DND-41 (cell line): ENCODE measurements around the gene LGALSL.

Source experiments
- ATAC-seq: fragments of 200-7000 bp; cut with Tn5 transposase; 3 replicates; pipeline ENCODE4 v1.9.1; 2021; ENCODE audit warnings: low read depth; ENCODE audit not compliant: insufficient read depth
- DNase-seq: peaks from one replicate; pipeline ENCODE4 v3.0.0-alpha.2; 2020
- H2AFZ ChIP-seq: 2 replicates; pipeline ENCODE4 v1.6.0; 2012; ENCODE audit warnings: low read depth, low read length
- H3K27ac ChIP-seq: 2 replicates; pipeline ENCODE4 v1.5.1; 2012; ENCODE audit warnings: low read length, inconsistent platforms
- H3K27me3 ChIP-seq: fragments of 200-600 bp; sonication (generic); 2 replicates; pipeline ENCODE4 v1.6.0; 2012; ENCODE audit warnings: low read length, mild to moderate bottlenecking, inconsistent platforms; ENCODE audit not compliant: insufficient read depth, poor library complexity
- H3K36me3 ChIP-seq: 2 replicates; pipeline ENCODE4 v1.5.1; 2012; ENCODE audit warnings: low read length, inconsistent platforms; ENCODE audit not compliant: insufficient read depth
- H3K4me1 ChIP-seq: 2 replicates; pipeline ENCODE4 v1.5.1; 2012; ENCODE audit warnings: mild to moderate bottlenecking, low read length; ENCODE audit not compliant: insufficient read depth
- H3K4me2 ChIP-seq: 2 replicates; pipeline ENCODE4 v1.6.0; 2012; ENCODE audit warnings: mild to moderate bottlenecking, moderate library complexity, low read length, inconsistent platforms; ENCODE audit not compliant: insufficient read depth
- H3K4me3 ChIP-seq, 2 experiments: fragments of 200-600 bp in 1 of 2; shearing (Covaris generic) in 1 of 2; 2 replicates each; pipeline ENCODE4 v1.5.1; 2012 to 2016; ENCODE audit warnings: inconsistent platforms in 2 of 2, low read length in 2 of 2, mild to moderate bottlenecking in 2 of 2, low read depth in 1 of 2, moderate library complexity in 1 of 2
- H3K79me2 ChIP-seq: 2 replicates; pipeline ENCODE4 v1.6.0; 2012; ENCODE audit warnings: low read length, inconsistent platforms; ENCODE audit not compliant: insufficient read depth
- H3K9ac ChIP-seq: 2 replicates; pipeline ENCODE4 v1.6.0; 2012; ENCODE audit warnings: low read depth, mild to moderate bottlenecking, inconsistent platforms, low read length, moderate library complexity
- H3K9me3 ChIP-seq: 2 replicates; pipeline ENCODE4 v1.5.1; 2012; ENCODE audit warnings: low read length, moderate library complexity, mild to moderate bottlenecking, inconsistent platforms; ENCODE audit not compliant: insufficient read depth, severe bottlenecking
- H4K20me1 ChIP-seq: 2 replicates; pipeline ENCODE4 v1.6.0; 2012; ENCODE audit warnings: low read length; ENCODE audit not compliant: insufficient read depth
- CTCF ChIP-seq: IDR thresholded peaks from 2 replicates; pipeline ENCODE4 v1.5.1; 2012; ENCODE audit warnings: borderline replicate concordance, low read length, moderate library complexity, mild to moderate bottlenecking; ENCODE audit not compliant: poor library complexity, severe bottlenecking; ENCODE audit errors: extremely low read depth
- EZH2 ChIP-seq: IDR thresholded peaks from 3 replicates; pipeline ENCODE4 v1.6.1; 2012; ENCODE audit warnings: borderline replicate concordance, low read depth, mild to moderate bottlenecking, moderate library complexity, low read length, inconsistent platforms; ENCODE audit not compliant: severe bottlenecking

LGALSL gene

GRCh38 chr2:64474121-64474571 lies 20.2 kb downstream of the LGALSL start:
- no peaks in the 10 kb centered on the region for H3K9me3 ChIP-seq
- H2AFZ ChIP-seq, result no peak overlapping the region
- peaks cover 11% of the 10 kb centered on the region for H3K27me3 ChIP-seq
- ATAC-seq, result no peak
- no peak for DNase-seq
- no peak overlapping the region for H3K4me3 ChIP-seq
- no peak overlapping the region for H3K27ac ChIP-seq
- H3K4me2 ChIP-seq, result no peak overlapping the region
- no peaks in the 10 kb centered on the region for H4K20me1 ChIP-seq
- H3K79me2 ChIP-seq, result no peaks in the 10 kb centered on the region
- no peaks in the 10 kb centered on the region for H3K4me1 ChIP-seq
- H3K9ac ChIP-seq, result no peak overlapping the region
- no peaks in the 10 kb centered on the region for H3K36me3 ChIP-seq
- TF ChIP-seq EZH2, result no peak
- TF ChIP-seq CTCF, result no peak

- TF ChIP-seq EZH2 (no peak), CTCF (no peak)
- Histone ChIP-seq H3K4me2 (no peak overlapping the region), H3K27me3 (peaks cover 9% of the 10 kb centered on the region), H3K36me3 (no peaks in the 10 kb centered on the region), H3K27ac (no peak overlapping the region), H2AFZ (no peak overlapping the region), H4K20me1 (no peaks in the 10 kb centered on the region), H3K79me2 (no peaks in the 10 kb centered on the region), H3K4me1 (no peaks in the 10 kb centered on the region), H3K9me3 (no peaks in the 10 kb centered on the region), H3K4me3 (no peak overlapping the region), H3K9ac (no peak overlapping the region)
- ATAC-seq, result no peak
- DNase-seq, result no peak
Measured at GRCh38 chr2:64474636-64475035, 20.7 kb downstream of the LGALSL start.

GRCh38 chr2:64477037-64477436 lies 23.1 kb downstream of the LGALSL start:
- Histone ChIP-seq H3K4me2 (no peak overlapping the region), H3K27ac (no peak overlapping the region), H3K4me3 (no peak overlapping the region), H2AFZ (no peak overlapping the region), H3K9me3 (no peaks in the 10 kb centered on the region), H4K20me1 (no peaks in the 10 kb centered on the region), H3K36me3 (no peaks in the 10 kb centered on the region), H3K79me2 (no peaks in the 10 kb centered on the region), H3K9ac (no peak overlapping the region), H3K27me3 (peaks cover 9% of the 10 kb centered on the region), H3K4me1 (no peaks in the 10 kb centered on the region)
- TF ChIP-seq EZH2 (no peak), CTCF (no peak)
- no peak for DNase-seq
- ATAC-seq, result no peak

GRCh38 chr2:64477979-64478378 lies 24.0 kb downstream of the LGALSL start:
- H4K20me1 ChIP-seq, result no peaks in the 10 kb centered on the region
- H3K27me3 ChIP-seq, result peaks cover 9% of the 10 kb centered on the region
- no peaks in the 10 kb centered on the region for H3K4me1 ChIP-seq
- no peak overlapping the region for H3K9ac ChIP-seq
- no peak overlapping the region for H3K4me3 ChIP-seq
- H3K79me2 ChIP-seq, result no peaks in the 10 kb centered on the region
- no peak overlapping the region for H3K27ac ChIP-seq
- no peaks in the 10 kb centered on the region for H3K36me3 ChIP-seq
- no peak overlapping the region for H3K4me2 ChIP-seq
- DNase-seq (no peak), ATAC-seq (no peak)
- TF ChIP-seq CTCF, result no peak
- no peak for TF ChIP-seq EZH2
- H3K9me3 ChIP-seq, result no peaks in the 10 kb centered on the region
- no peak overlapping the region for H2AFZ ChIP-seq
